B cell (primary cell): ENCODE measurements around the gene ANKHD1. TPM values are rescaled to one million over a fixed set of nuclear protein-coding genes. Genes with fewer than 3 reads are reported as not detected.

Experiments used
- ATAC-seq: fragments of 200-7000 bp; cut with Tn5 transposase; one replicate; pipeline ENCODE4 v1.10.0; 2021; ENCODE audit warnings: low read depth, mild to moderate bottlenecking, moderate number of reproducible peaks, moderate library complexity
- CTCF ChIA-PET: fragments of 350-600 bp; sonication (Branson Sonifier 250); formaldehyde crosslinking; loops from one replicate; lab custom pipeline; 2021; ENCODE audit warnings: antibody characterized with exemption, inconsistent platforms; lab: Charles Lee
- POLR2A ChIA-PET: fragments of 350-600 bp; sonication (Branson Sonifier 250); formaldehyde crosslinking; loops from one replicate; lab custom pipeline; 2021; ENCODE audit warnings: antibody characterized with exemption; lab: Charles Lee
- DNase-seq: peaks from one replicate; pipeline ENCODE4 v3.0.0; 2013
- H2AFZ ChIP-seq: 2 replicates; pipeline ENCODE4 v1.6.1; 2012; ENCODE audit warnings: mild to moderate bottlenecking, low read depth, low read length; ENCODE audit not compliant: insufficient read depth, poor library complexity, severe bottlenecking
- H3K27ac ChIP-seq, 2 donors: 1 replicate in 1 of 2; 2 replicates in 1 of 2; pipeline ENCODE4 v1.5.1; 2012 to 2013; ENCODE audit warnings: low read length in 2 of 2, mild to moderate bottlenecking in 2 of 2, moderate library complexity in 1 of 2
- H3K27me3 ChIP-seq, 4 experiments: fragments of 200-600 bp in 1 of 4; sonication (generic) in 1 of 4; replicated peaks in 1 of 4; 1 replicate in 2 of 4; 2 replicates in 2 of 4; pipeline versions ENCODE4 v1.6.1 to v1.7.0; 2013 to 2016; ENCODE audit warnings: low read length in 3 of 4, mild to moderate bottlenecking in 2 of 4, mixed read lengths in 1 of 4, moderate library complexity in 1 of 4; ENCODE audit not compliant: insufficient read depth in 4 of 4, control insufficient read depth in 3 of 4; ENCODE audit errors: control extremely low read depth in 1 of 4
- H3K36me3 ChIP-seq, 2 experiments: replicated peaks in 1 of 2; 1 replicate in 1 of 2; 2 replicates in 1 of 2; pipeline versions ENCODE4 v1.6.1 to v1.7.1; 2013; ENCODE audit warnings: low read length in 1 of 2; ENCODE audit not compliant: insufficient read depth in 2 of 2, control insufficient read depth in 1 of 2; ENCODE audit errors: control extremely low read depth in 1 of 2, extremely low read depth in 1 of 2
- H3K4me1 ChIP-seq, 2 donors: fragments of 200-600 bp in 1 of 2; sonication (generic) in 1 of 2; 1 replicate in 1 of 2; 2 replicates in 1 of 2; pipeline versions ENCODE4 v1.5.1 to v1.6.1; 2013 to 2017; ENCODE audit warnings: low read length in 2 of 2; ENCODE audit not compliant: control insufficient read depth in 2 of 2, insufficient read depth in 2 of 2
- H3K4me2 ChIP-seq: replicated peaks from 2 replicates; pipeline ENCODE3; 2012; ENCODE audit warnings: mild to moderate bottlenecking, low read depth, low read length; ENCODE audit not compliant: poor library complexity, severe bottlenecking
- H3K4me3 ChIP-seq, 5 experiments: fragments of 200-600 bp in 1 of 5; sonication (generic) in 1 of 5; 1 replicate in 3 of 5; 2 replicates in 2 of 5; pipeline versions ENCODE4 v1.5.1 to v1.7.0; 2011 to 2016; ENCODE audit warnings: low read length in 4 of 5, mild to moderate bottlenecking in 4 of 5, low read depth in 2 of 5, control low read depth in 1 of 5, moderate library complexity in 1 of 5; ENCODE audit not compliant: insufficient read depth in 1 of 5; ENCODE audit errors: control extremely low read depth in 1 of 5, extremely low read depth in 1 of 5
- H3K79me2 ChIP-seq: fragments of 200-600 bp; sonication (generic); one replicate; pipeline ENCODE4 v1.6.0; 2016; ENCODE audit warnings: low read length; ENCODE audit not compliant: control insufficient read depth, insufficient read depth
- H3K9ac ChIP-seq: fragments of 200-600 bp; sonication (generic); 2 replicates; pipeline ENCODE4 v1.6.1; 2017; ENCODE audit warnings: mild to moderate bottlenecking, low read length, moderate library complexity
- H3K9me3 ChIP-seq, 3 donors: one replicate each; pipeline versions ENCODE4 v1.6.1 to v1.7.1; 2013; ENCODE audit warnings: low read length in 2 of 3; ENCODE audit not compliant: control insufficient read depth in 2 of 3, insufficient read depth in 1 of 3; ENCODE audit errors: control extremely low read depth in 1 of 3
- H4K20me1 ChIP-seq: 2 replicates; pipeline ENCODE4 v1.6.0; 2012; ENCODE audit warnings: mild to moderate bottlenecking, low read length; ENCODE audit not compliant: insufficient read depth, control insufficient read depth, poor library complexity, severe bottlenecking
- H3K27ac Mint-ChIP-seq: one replicate; pipeline ENCODE4 v1.8.0; 2021; ENCODE audit warnings: mixed read lengths
- H3K27me3 Mint-ChIP-seq: one replicate; pipeline ENCODE4 v1.8.0; 2021; ENCODE audit warnings: mixed read lengths
- H3K4me1 Mint-ChIP-seq: one replicate; pipeline ENCODE4 v1.8.0; 2021; ENCODE audit warnings: mixed read lengths
- H3K4me3 Mint-ChIP-seq: one replicate; pipeline ENCODE4 v1.8.0; 2021; ENCODE audit warnings: mixed read lengths
- H3K9me3 Mint-ChIP-seq: one replicate; pipeline ENCODE4 v1.8.0; 2022; ENCODE audit warnings: mixed read lengths; ENCODE audit not compliant: insufficient read depth
- CTCF ChIP-seq: fragments of 200-600 bp; IDR thresholded peaks from one replicate; pipeline ENCODE4 v1.8.0; 2022; ENCODE audit warnings: antibody characterized with exemption, mild to moderate bottlenecking
- EZH2 ChIP-seq: IDR thresholded peaks from 2 replicates; pipeline ENCODE4 v1.6.1; 2012; ENCODE audit warnings: borderline replicate concordance, low read depth, mild to moderate bottlenecking, moderate library complexity, low read length; ENCODE audit not compliant: insufficient read depth, poor library complexity, severe bottlenecking
- WGBS: methylation state at CpG from one replicate; pipeline ENCODE4 v1.1.5; 2013; ENCODE audit warnings: missing lambda C conversion rate; ENCODE audit not compliant: insufficient coverage; 5-methylcytosine and 5-hydroxymethylcytosine counted together
- intact Hi-C: fragments of 100-400 bp; cut with micrococcal nuclease; formaldehyde crosslinking; loops from one replicate; pipeline ENCODE4 v1.10.0; 2022
- polyA plus RNA-seq: library from polyadenylated mRNA; depleted of rRNA; stranded (reverse); fragments of >200 nt; gene quantifications from 2 replicates; pipeline ENCODE4 v1.2.3, GENCODE V29; 2012
- total RNA-seq, 2 donors: library from RNA; stranded (reverse); fragments of 120-200 nt in 1 of 2; gene quantifications; 1 replicate in 1 of 2; 2 replicates in 1 of 2; pipeline versions ENCODE4 v1.2.3 to v1.2.4, GENCODE V29; 2013 to 2022

The ANKHD1 gene
- total and polyA plus RNA-seq, 2 donors (not counting 1 experiment from before 2014, with no cell fraction given) = 96.3 to 246 TPM

GRCh38 chr5:140403613-140404012 is 2.0 kb downstream of the ANKHD1 start:
- Histone ChIP-seq H2AFZ (no peak overlapping the region), H3K4me1 (peaks cover 31% of the 10 kb centered on the region in 2 donors), H4K20me1 (peaks cover 55% of the 10 kb centered on the region), H3K9ac (peak overlapping the region; percentile 93), H3K27me3 (no peaks in the 10 kb centered on the region), H3K9me3 (no peaks in the 10 kb centered on the region), H3K36me3 (peaks cover 0 to 11% of the 10 kb centered on the region in 2 experiments), H3K79me2 (peaks cover 89% of the 10 kb centered on the region), H3K27ac (peak overlapping the region in 1 of 2 donors; percentile 30), H3K4me2 (peak overlapping the region; percentile 93), H3K4me3 (peak overlapping the region in 3 of 5 experiments; percentile 92 to 98 (median 96))
- H3K4me3 Mint-ChIP-seq = no peak overlapping the region
- WGBS = 100% methylated on average over 4 of the region's 5 CpGs
- POLR2A ChIA-PET = interaction anchor here (1.2 kb wide), 1 partner anchor 244 kb away, joined by 5 read pairs; the partner anchor contains the start of genes IK and NDUFA2
- H3K27me3 Mint-ChIP-seq = no peaks in the 10 kb centered on the region
- no peaks in the 10 kb centered on the region for H3K9me3 Mint-ChIP-seq
- DNase-seq (no peak), ATAC-seq (no peak)
- TF ChIP-seq EZH2 (no peak), CTCF (no peak)
- H3K4me1 Mint-ChIP-seq = peaks cover 34% of the 10 kb centered on the region
- peak overlapping the region; percentile 37 for H3K27ac Mint-ChIP-seq
- intact Hi-C loops = loop anchor here (2.0 to 5.0 kb wide), 3 partner anchors 121 to 919 kb away; partner anchors contain the start of gene TAF7
- CTCF ChIA-PET = interaction anchor here (0.7 kb wide), 1 partner anchor 47 kb away, joined by 3 read pairs; no protein-coding TSS in a partner anchor

GRCh38 chr5:140408750-140409241 is 7.2 kb downstream of the ANKHD1 start:
- POLR2A ChIA-PET = no interaction called here
- H3K27me3 Mint-ChIP-seq = no peaks in the 10 kb centered on the region
- Histone ChIP-seq H3K36me3 (peaks cover 0 to 14% of the 10 kb centered on the region in 2 experiments), H3K79me2 (peaks cover 99% of the 10 kb centered on the region), H3K9me3 (no peaks in the 10 kb centered on the region), H3K4me2 (no peak overlapping the region), H4K20me1 (peaks cover 68% of the 10 kb centered on the region), H3K4me3 (no peak overlapping the region), H3K27me3 (no peaks in the 10 kb centered on the region), H3K27ac (peak overlapping the region in 1 of 2 donors; percentile 26), H3K4me1 (peaks cover 10 to 17% of the 10 kb centered on the region in 2 donors), H2AFZ (no peak overlapping the region), H3K9ac (no peak overlapping the region)
- WGBS = 80% methylated on average over 2 of the region's 4 CpGs
- CTCF ChIA-PET = no interaction called here
- DNase-seq (no peak), ATAC-seq (no peak)
- no peak for TF ChIP-seq EZH2
- TF ChIP-seq CTCF = no peak
- H3K27ac Mint-ChIP-seq = no peak overlapping the region
- intact Hi-C loops = no loop called here
- no peaks in the 10 kb centered on the region for H3K9me3 Mint-ChIP-seq
- H3K4me1 Mint-ChIP-seq = peaks cover 34% of the 10 kb centered on the region
- H3K4me3 Mint-ChIP-seq = no peak overlapping the region
